ENCODE data around the gene CIT.

GRCh38 chr12:119683413-119683812 lies 193.7 kb downstream of the CIT start:
- no peak for TF ChIP-seq CTCF (conservative IDR thresholded peaks at IDR 0.05; ENCODE audit: low read length)
- TF ChIP-seq EZH2phosphoT487 (IDR thresholded peaks at IDR 0.05; ENCODE audit: borderline replicate concordance) = no peak
